Adrenal gland (tissue), 5 donors: ENCODE measurements around the gene MAML3.

Source experiments
- CTCF ChIP-seq, 6 experiments: fragments of 450-650 bp in 4 of 6; fragments of 200-600 bp in 2 of 6; sonication (generic) in 1 of 6; IDR thresholded peaks; 1 replicate in 5 of 6; 2 replicates in 1 of 6; pipeline versions ENCODE4 v1.5.1 to v1.8.0; 2016 to 2021; ENCODE audit warnings: antibody characterized with exemption in 6 of 6, mild to moderate bottlenecking in 2 of 6, moderate library complexity in 1 of 6
- POLR2A ChIP-seq, 2 donors: fragments of 450-650 bp; IDR thresholded peaks; one replicate each; pipeline ENCODE4 v1.6.1; 2017; ENCODE audit warnings: antibody characterized with exemption in 2 of 2, mild to moderate bottlenecking in 2 of 2, moderate library complexity in 1 of 2
- donor health status: DM: no; HTN: no; CAD: no.

DNA sequence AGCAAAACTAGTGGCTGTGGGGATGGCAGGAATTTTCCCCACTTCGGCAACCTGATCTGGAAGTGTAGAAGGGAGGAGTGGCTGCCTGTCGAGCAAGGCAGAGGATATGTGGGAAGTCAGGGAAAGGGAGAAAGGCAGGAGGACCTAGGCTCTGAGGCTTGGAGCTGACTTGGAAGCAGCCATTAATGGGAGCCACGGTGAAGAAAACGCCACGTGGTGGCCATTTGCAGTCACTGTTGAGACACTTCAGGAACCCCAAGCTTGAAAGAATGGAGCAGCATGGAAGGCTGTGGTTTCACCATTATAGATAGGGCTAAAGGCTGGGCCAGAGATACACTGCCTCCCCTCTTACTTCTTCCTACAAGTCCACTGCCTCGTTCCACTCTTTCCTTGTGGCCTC lies 41.8 kb upstream of the MAML3 start:
- TF ChIP-seq CTCF (IDR thresholded peaks at IDR 0.05) (no peak), POLR2A (IDR thresholded peaks at IDR 0.05) (no peak)
